Left ventricle myocardium inferior (tissue), 1 donor: ENCODE results near the gene BBS4. TPM values are rescaled to one million over a fixed set of nuclear protein-coding genes. Genes with fewer than 3 reads are reported as not detected.

Source experiments
- DNase-seq: peaks from one replicate; pipeline ENCODE4 v3.0.0-alpha.2; 2020
- H3K27ac ChIP-seq: fragments of 200-600 bp; replicated peaks from 2 replicates; pipeline ENCODE4 v1.8.0; 2021
- H3K27me3 ChIP-seq: fragments of 200-600 bp; 2 replicates; pipeline ENCODE4 v1.8.0; 2021; ENCODE audit warnings: low read depth
- H3K36me3 ChIP-seq: fragments of 200-600 bp; 2 replicates; pipeline ENCODE4 v1.8.0; 2021
- H3K4me1 ChIP-seq: fragments of 200-600 bp; 2 replicates; pipeline ENCODE4 v1.8.0; 2021
- H3K4me3 ChIP-seq: fragments of 200-600 bp; 2 replicates; pipeline ENCODE4 v1.8.0; 2021; ENCODE audit warnings: mild to moderate bottlenecking, moderate library complexity
- H3K9me3 ChIP-seq: fragments of 200-600 bp; replicated peaks from 2 replicates; pipeline ENCODE4 v1.8.0; 2021
- CTCF ChIP-seq: fragments of 200-600 bp; IDR thresholded peaks from 2 replicates; pipeline ENCODE4 v1.8.0; 2021; ENCODE audit warnings: antibody characterized with exemption, mild to moderate bottlenecking, borderline replicate concordance
- intact Hi-C: fragments of 100-400 bp; cut with micrococcal nuclease; formaldehyde crosslinking; loops from one replicate; pipeline ENCODE4 v1.11.0; 2022
- total RNA-seq: library from RNA; stranded (reverse); fragmentation: NEBNext Ultra II Directional; extraction: Animal tissue kit (Norgen Biotek cat#: 25700); gene quantifications from one replicate; pipeline ENCODE4 v1.2.1, GENCODE V29; 2021
- donor health status: DM: no; HTN: yes; CAD: no; lungs with severe emphysema.

BBS4 gene
- total RNA-seq, 1 donor from 2014 or later = 11.8 TPM

GRCh38 chr15:72787526-72787925, 101.5 kb downstream of the BBS4 start:
- Histone ChIP-seq H3K36me3 (no peaks in the 10 kb centered on the region), H3K27ac (no peak overlapping the region), H3K27me3 (peaks cover 18% of the 10 kb centered on the region), H3K4me3 (no peak overlapping the region), H3K9me3 (no peaks in the 10 kb centered on the region), H3K4me1 (peaks cover 22% of the 10 kb centered on the region)
- no peak for TF ChIP-seq CTCF
- no peak for DNase-seq
- intact Hi-C loops = no loop called here

Other genes starting within 250 kb of the BBS4 start
- 179 TPM for gene ARIH1, start 211.9 kb upstream of the BBS4 start, total RNA-seq
- not detected for gene GOLGA6B, start 31.5 kb upstream of the BBS4 start, total RNA-seq
- not detected for gene HIGD2B, start within 50 bp of the BBS4 start, total RNA-seq
- gene ADPGK, start 97.6 kb downstream of the BBS4 start, total RNA-seq = 9.1 TPM